HFF-Myc (cell line): Measurements from ENCODE around the gene TSC1.

Experiments used
- DNase-seq: peaks from one replicate; pipeline ENCODE4 v3.0.0-alpha.2; 2011; ENCODE audit warnings: low read depth; ENCODE audit errors: extremely low read depth
- H3K4me3 ChIP-seq: replicated peaks from 2 replicates; pipeline ENCODE4 v1.5.1; 2011; ENCODE audit warnings: low read depth, mild to moderate bottlenecking, control low read depth, low read length
- TF ChIP-seq, protein P1 (sequence below): IDR thresholded peaks from 2 replicates; pipeline ENCODE4 v1.5.1; 2012; ENCODE audit warnings: mild to moderate bottlenecking, low read depth, low read length, control low read depth; ENCODE audit errors: missing control alignments

TSC1 gene

DNA sequence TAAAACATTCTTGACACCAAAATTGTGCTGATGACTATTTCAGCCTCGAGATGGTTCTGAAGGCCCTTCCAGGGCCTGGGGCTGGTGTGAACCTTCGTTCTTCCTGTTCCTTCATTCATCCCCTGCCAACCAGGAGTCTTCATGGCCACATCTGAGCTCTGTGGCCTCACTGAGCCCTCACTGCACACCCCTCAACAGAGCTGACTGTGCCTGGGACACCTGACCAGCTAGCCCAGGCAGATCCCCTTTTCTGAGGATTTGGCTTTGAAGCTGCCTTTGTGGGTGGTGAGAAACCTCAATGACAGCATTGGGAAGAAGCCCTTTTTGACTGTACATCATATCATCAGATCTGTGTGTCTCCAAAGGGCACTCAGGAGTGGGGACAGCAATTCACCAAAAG is 80.1 kb downstream of the TSC1 start:
- H3K4me3 ChIP-seq = no peak overlapping the region
- TF ChIP-seq, protein P1, sequence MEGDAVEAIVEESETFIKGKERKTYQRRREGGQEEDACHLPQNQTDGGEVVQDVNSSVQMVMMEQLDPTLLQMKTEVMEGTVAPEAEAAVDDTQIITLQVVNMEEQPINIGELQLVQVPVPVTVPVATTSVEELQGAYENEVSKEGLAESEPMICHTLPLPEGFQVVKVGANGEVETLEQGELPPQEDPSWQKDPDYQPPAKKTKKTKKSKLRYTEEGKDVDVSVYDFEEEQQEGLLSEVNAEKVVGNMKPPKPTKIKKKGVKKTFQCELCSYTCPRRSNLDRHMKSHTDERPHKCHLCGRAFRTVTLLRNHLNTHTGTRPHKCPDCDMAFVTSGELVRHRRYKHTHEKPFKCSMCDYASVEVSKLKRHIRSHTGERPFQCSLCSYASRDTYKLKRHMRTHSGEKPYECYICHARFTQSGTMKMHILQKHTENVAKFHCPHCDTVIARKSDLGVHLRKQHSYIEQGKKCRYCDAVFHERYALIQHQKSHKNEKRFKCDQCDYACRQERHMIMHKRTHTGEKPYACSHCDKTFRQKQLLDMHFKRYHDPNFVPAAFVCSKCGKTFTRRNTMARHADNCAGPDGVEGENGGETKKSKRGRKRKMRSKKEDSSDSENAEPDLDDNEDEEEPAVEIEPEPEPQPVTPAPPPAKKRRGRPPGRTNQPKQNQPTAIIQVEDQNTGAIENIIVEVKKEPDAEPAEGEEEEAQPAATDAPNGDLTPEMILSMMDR = no peak
- DNase-seq = no peak

DNA sequence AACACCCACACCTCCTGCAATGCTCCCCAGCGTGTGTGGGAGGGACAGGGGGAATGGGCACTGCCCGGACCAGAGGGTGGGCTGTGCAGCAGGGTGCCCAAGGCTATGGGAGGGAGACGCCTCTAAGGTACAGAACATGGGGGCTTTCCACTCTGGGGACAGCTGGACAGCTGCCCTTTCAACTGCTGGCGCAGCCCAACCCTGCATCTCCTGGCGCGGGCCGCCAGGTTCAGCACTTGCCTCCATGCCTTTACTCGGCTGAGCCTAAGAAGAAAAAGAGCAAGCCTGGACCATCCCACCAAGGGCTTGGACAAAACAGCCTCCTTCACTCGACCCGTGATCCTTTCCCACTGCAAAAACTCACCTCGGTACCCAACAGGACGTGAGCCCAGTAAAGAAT is 81.3 kb downstream of the TSC1 start:
- TF ChIP-seq, protein P1 = no peak
- no peak for DNase-seq
- no peak overlapping the region for H3K4me3 ChIP-seq

DNA sequence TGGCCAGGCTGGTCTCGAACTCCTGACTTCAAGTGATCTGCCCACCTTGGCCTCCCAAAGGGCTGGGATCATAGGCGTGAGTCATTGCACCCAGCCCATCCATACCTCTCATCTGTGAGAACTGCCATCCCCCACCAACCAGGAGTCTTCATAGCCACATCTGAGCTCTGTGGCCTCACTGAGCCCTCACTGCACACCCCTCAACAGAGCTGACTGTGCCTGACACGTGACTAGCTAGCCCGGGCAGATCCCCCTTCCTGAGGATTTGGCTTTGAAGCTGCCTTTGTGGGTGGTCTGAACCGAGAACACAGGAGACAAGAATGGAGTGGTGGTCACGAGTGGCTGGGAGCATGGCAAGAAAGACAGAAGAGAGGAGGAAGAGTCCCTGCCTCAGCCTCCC is 81.9 kb downstream of the TSC1 start:
- no peak overlapping the region for H3K4me3 ChIP-seq
- TF ChIP-seq, protein P1 = no peak
- no peak for DNase-seq

DNA sequence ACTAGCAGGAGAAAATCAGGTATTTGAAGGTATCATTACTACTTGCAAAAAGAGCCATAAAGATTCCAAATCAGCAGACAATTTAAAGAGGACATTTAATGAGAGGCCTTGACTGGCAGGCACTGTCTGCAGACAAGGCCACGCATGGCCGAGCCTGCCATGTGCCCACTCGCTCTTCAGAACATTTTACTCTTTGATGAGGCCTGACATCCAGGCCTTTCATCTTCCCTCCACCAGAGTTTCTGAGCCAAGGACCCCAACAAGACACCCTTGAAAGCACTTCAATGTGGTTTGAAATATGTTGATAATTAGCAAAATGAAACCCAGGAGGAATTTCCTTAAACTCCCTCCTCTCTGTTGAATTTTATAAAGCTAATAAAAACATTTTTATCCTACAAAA is 82.8 kb downstream of the TSC1 start:
- no peak for DNase-seq
- no peak overlapping the region for H3K4me3 ChIP-seq
- TF ChIP-seq, protein P1 = no peak

DNA sequence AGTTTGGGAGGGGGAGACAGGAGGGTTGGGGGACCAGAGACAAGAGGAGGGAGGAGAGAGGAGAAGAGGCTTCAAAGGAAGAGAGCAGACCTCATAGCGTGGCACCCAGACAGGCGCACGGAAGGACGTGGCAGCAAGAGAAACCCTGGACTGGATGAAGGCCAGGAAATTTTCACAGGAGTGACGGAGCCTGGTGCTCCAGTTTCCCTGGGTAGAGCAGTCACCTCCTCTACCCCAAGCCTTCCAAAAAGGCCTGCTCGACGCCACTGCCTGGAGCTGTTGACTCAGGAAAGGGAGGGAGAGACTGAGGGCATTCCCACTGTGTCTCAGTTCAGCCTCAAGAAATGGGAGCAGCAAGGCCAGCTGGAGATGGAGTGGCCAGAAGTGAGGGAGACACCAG is 85.7 kb downstream of the TSC1 start:
- no peak for DNase-seq
- TF ChIP-seq, protein P1 = no peak
- H3K4me3 ChIP-seq = no peak overlapping the region

DNA sequence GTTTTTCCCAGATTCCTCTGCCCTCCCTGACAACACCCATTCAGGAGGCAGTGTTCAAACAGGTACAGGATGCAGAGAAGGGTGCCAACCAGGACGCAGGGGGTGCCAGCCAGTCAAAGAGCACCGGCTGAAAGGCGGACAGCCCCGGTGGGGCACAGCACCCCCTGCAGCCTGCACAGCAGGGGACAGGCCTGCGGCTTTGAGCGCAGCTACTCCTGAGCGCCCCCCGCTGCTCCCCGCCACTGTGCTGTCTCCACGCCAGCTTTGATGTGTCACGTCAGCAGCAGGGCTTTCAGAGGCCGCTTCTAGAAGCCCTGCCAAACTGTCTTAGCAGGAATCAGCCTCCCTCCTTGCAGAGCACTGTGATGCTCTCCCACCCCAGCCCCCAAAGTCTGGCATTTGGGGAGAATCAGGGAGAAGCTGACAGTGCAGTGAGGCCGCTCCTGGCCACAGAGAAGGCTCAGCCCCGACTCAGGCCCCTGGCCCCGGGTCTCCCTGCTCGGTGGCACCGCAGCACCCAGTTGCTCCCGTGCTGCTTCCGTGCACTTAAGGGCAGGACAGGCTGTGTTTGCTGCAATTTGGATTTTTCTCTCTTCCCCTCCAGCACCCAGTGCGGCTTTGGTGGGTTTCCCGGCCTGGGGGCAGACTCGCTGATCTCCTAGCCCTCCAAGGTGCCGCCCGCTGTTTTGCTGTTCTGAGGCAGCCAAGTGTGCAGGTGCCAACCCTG is 86.6 kb downstream of the TSC1 start:
- DNase-seq = no peak
- no peak overlapping the region for H3K4me3 ChIP-seq
- TF ChIP-seq, protein P1 = no peak

DNA sequence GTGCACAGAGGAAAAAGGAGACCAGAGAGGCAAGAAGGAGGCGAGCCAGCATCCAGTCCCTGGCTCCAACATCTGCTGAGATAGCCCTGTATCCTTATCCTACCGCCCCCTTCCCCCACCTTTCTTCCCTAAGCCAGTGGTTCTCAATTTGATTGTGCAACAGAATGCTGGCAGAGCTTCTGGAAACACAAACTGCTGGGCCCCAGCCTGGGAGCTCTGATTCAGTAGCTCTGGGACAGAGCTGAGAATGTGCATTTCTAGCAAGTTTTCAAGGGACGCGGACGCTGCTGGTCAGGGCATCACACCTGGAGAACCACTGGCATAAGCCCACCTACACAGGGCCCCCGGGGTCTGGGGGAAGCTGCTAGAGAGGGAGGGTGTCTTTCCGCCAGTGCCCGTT is 87.4 kb downstream of the TSC1 start:
- no peak overlapping the region for H3K4me3 ChIP-seq
- TF ChIP-seq, protein P1 = no peak
- no peak for DNase-seq
